Common myeloid progenitor, CD34-positive (primary cell): ENCODE data around the gene MESP2.
A peak's percentile ranks its signal among the peaks of the same experiment; 100 is the strongest.

ENCODE experiments used
- CTCF ChIA-PET: fragments of 350-600 bp; sonication (Branson Sonifier 250); formaldehyde crosslinking; loops from one replicate; lab custom pipeline; 2021; ENCODE audit warnings: antibody characterized with exemption; lab: Charles Lee
- POLR2A ChIA-PET: fragments of 350-600 bp; sonication (Branson Sonifier 250); formaldehyde crosslinking; loops from one replicate; lab custom pipeline; 2021; ENCODE audit warnings: antibody characterized with exemption; lab: Charles Lee
- DNase-seq, 3 donors: peaks; one replicate each; pipeline versions ENCODE4 v3.0.0 to v3.0.0-alpha.2; 2013
- H3K27ac ChIP-seq, 2 experiments: 1 replicate in 1 of 2; 2 replicates in 1 of 2; pipeline ENCODE4 v1.7.0; 2013; ENCODE audit warnings: inconsistent platforms in 2 of 2, low read length in 2 of 2, mild to moderate bottlenecking in 2 of 2, low read depth in 1 of 2, moderate library complexity in 1 of 2; ENCODE audit not compliant: severe bottlenecking in 2 of 2, insufficient read depth in 1 of 2, poor library complexity in 1 of 2
- H3K27me3 ChIP-seq, 5 experiments: replicated peaks in 2 of 5; 1 replicate in 3 of 5; 2 replicates in 2 of 5; pipeline versions ENCODE4 v1.6.1 to v1.7.0; 2013; ENCODE audit warnings: low read length in 4 of 5, mild to moderate bottlenecking in 2 of 5, moderate library complexity in 2 of 5, inconsistent platforms in 1 of 5; ENCODE audit not compliant: insufficient read depth in 5 of 5, control insufficient read depth in 4 of 5
- H3K36me3 ChIP-seq, 4 experiments: 1 replicate in 2 of 4; 2 replicates in 2 of 4; pipeline versions ENCODE4 v1.6.1 to v1.7.0; 2013; ENCODE audit warnings: low read length in 3 of 4, control low read depth in 1 of 4, mild to moderate bottlenecking in 1 of 4; ENCODE audit not compliant: control insufficient read depth in 4 of 4, insufficient read depth in 4 of 4
- H3K4me1 ChIP-seq, 4 experiments: 1 replicate in 3 of 4; 2 replicates in 1 of 4; pipeline versions ENCODE4 v1.6.1 to v1.7.1; 2013; ENCODE audit warnings: low read length in 3 of 4, mild to moderate bottlenecking in 3 of 4, control low read depth in 1 of 4, inconsistent platforms in 1 of 4, moderate library complexity in 1 of 4; ENCODE audit not compliant: control insufficient read depth in 4 of 4, insufficient read depth in 4 of 4; ENCODE audit errors: control extremely low read depth in 1 of 4
- H3K4me3 ChIP-seq, 7 experiments: 1 replicate in 4 of 7; 2 replicates in 3 of 7; pipeline versions ENCODE4 v1.5.1 to v1.7.0; 2013; ENCODE audit warnings: mild to moderate bottlenecking in 7 of 7, low read length in 6 of 7, moderate library complexity in 6 of 7, inconsistent platforms in 2 of 7, low read depth in 2 of 7, control low read depth in 1 of 7; ENCODE audit not compliant: insufficient read depth in 4 of 7, control insufficient read depth in 1 of 7; ENCODE audit errors: extremely low read depth in 1 of 7
- H3K9me3 ChIP-seq, 5 experiments: 1 replicate in 4 of 5; 2 replicates in 1 of 5; pipeline versions ENCODE4 v1.6.1 to v1.7.1; 2013; ENCODE audit warnings: low read length in 4 of 5, mild to moderate bottlenecking in 2 of 5, inconsistent platforms in 1 of 5, low read depth in 1 of 5, moderate library complexity in 1 of 5; ENCODE audit not compliant: control insufficient read depth in 4 of 5, insufficient read depth in 2 of 5; ENCODE audit errors: control extremely low read depth in 1 of 5
- WGBS: methylation state at CpG from one replicate; pipeline ENCODE4 v1.1.5; 2013; ENCODE audit not compliant: insufficient coverage; 5-methylcytosine and 5-hydroxymethylcytosine counted together

The MESP2 gene

GRCh38 chr15:89768071-89768500, 8.0 kb upstream of the MESP2 start:
- Histone ChIP-seq H3K4me3 (no peak overlapping the region), H3K9me3 (no peaks in the 10 kb centered on the region), H3K27ac (no peak overlapping the region), H3K36me3 (no peaks in the 10 kb centered on the region), H3K4me1 (no peaks in the 10 kb centered on the region), H3K27me3 (no peaks in the 10 kb centered on the region)
- CTCF ChIA-PET: interaction anchor here (0.8 to 2.5 kb wide), 8 partner anchors 8 to 120 kb away, joined by 3 to 11 read pairs (median 3); no protein-coding TSS in a partner anchor
- no peak for DNase-seq
- 94% methylated on average over 5 of the region's 7 CpGs for WGBS
- POLR2A ChIA-PET: interaction anchor here (1.1 kb wide), 1 partner anchor 8 kb away, joined by 3 read pairs; the partner anchor contains the start of gene MESP2

DNA sequence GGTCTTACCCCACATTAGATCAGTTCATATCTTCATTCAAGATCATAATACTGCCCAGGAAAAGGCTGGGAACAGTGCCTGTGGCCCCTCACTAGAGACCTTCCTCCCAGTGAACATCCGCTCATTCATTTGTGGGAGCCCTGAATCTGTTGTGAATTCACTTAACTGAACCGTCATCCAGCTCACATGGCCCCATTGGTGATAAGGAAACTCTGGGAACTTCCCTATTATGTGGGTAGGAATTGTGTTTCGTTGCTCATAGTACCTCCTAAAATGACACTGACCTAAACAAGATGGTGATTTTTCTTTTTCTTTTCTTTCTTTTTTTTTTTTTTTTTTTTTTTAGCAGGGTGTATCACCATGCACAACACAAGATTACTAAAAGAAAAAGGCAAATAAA, 6.8 kb upstream of the MESP2 start:
- Histone ChIP-seq H3K36me3 (no peaks in the 10 kb centered on the region), H3K9me3 (no peaks in the 10 kb centered on the region), H3K27me3 (no peaks in the 10 kb centered on the region), H3K4me3 (no peak overlapping the region), H3K27ac (no peak overlapping the region), H3K4me1 (no peaks in the 10 kb centered on the region)
- no CpG with 5 or more reads among the region's 3 CpGs for WGBS
- DNase-seq: no peak
- ChIA-PET POLR2A (no interaction called here), CTCF (interaction anchor here (1.6 to 2.5 kb wide), 3 partner anchors 9 to 119 kb away, joined by 3 to 11 read pairs (median 7); no protein-coding TSS in a partner anchor)

GRCh38 chr15:89770041-89770440, 6.1 kb upstream of the MESP2 start:
- POLR2A ChIA-PET: no interaction called here
- Histone ChIP-seq H3K27ac (no peak overlapping the region), H3K4me3 (no peak overlapping the region), H3K9me3 (no peaks in the 10 kb centered on the region), H3K36me3 (no peaks in the 10 kb centered on the region), H3K27me3 (no peaks in the 10 kb centered on the region), H3K4me1 (no peaks in the 10 kb centered on the region)
- DNase-seq: no peak
- WGBS: 94% methylated on average over 3 of the region's 3 CpGs
- CTCF ChIA-PET: interaction anchor here (0.8 to 8.1 kb wide), 6 partner anchors 10 to 118 kb away, joined by 3 to 51 read pairs (median 5); no protein-coding TSS in a partner anchor

DNA sequence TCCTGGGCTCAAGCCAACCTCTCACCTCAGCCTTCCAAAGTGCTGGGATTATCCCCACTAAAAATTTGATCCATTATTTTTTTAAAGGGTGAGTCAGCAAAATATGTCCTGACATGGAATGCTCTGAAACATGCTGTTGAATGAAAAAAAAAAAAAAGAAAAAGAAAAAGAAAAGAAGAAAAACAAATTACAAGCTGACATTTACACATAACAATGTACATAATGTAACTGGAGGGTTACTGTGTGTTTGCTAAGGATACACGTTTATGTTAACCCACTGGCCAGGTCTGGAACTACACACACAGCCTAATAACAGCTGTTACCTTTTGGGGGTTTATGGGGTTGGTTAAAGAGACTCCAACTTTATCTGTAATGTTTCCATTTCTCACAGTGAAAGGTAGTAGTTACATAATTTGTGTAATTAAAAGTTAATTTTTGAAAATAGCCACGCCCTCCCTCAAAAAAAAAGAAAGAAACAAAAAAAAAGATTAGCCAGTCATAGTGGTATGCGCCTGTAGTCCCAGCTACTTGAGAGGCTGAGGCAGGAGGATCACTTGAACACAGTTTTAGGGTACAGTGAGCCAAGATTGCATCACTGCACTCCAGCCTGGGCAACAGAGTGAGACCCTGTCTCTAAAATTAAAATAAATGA, 3.1 kb upstream of the MESP2 start:
- CTCF ChIA-PET: interaction anchor here (0.6 to 8.1 kb wide), 6 partner anchors 13 to 297 kb away, joined by 3 to 51 read pairs (median 4); no protein-coding TSS in a partner anchor
- Histone ChIP-seq H3K27me3 (peaks cover 0 to 16% (median 2%) of the 10 kb centered on the region in 5 experiments), H3K27ac (no peak overlapping the region), H3K9me3 (no peaks in the 10 kb centered on the region), H3K4me3 (no peak overlapping the region), H3K36me3 (no peaks in the 10 kb centered on the region), H3K4me1 (peaks cover 0 to 21% (median 17%) of the 10 kb centered on the region in 4 experiments)
- POLR2A ChIA-PET: interaction anchor here (0.7 kb wide), 1 partner anchor 12 kb away, joined by 5 read pairs; no protein-coding TSS in a partner anchor
- peak in 2 of 3 donors; percentile 58 to 69 for DNase-seq
- WGBS: 100% methylated on average over 1 of the region's 3 CpGs

DNA sequence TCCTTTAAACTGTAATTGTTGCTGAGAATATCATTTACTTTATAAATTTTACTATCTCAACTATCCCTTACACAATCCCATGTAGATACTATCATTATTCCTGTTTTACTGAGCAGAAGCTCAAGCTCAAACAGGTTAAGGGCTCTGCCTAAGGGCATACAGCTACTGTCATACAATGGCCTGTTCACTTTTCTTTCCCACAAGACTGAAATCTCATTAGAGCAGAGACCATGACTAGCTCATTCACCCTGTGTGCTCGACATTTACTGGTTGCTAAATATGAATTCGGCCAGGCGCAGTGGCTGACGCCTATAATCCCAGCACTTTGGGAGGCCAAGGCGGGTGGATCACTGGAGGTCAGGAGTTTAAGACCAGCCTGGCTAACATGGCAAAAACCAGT, 1.6 kb upstream of the MESP2 start:
- H3K4me3 ChIP-seq: no peak overlapping the region
- peaks cover 0 to 16% (median 2%) of the 10 kb centered on the region in 5 experiments for H3K27me3 ChIP-seq
- no peaks in the 10 kb centered on the region for H3K9me3 ChIP-seq
- ChIA-PET CTCF (interaction anchor here (0.7 to 8.1 kb wide), 4 partner anchors 14 to 102 kb away, joined by 3 to 51 read pairs (median 20); no protein-coding TSS in a partner anchor), POLR2A (no interaction called here)
- no peaks in the 10 kb centered on the region for H3K36me3 ChIP-seq
- no peak for DNase-seq
- H3K27ac ChIP-seq: no peak overlapping the region
- WGBS: 91% methylated on average over 4 of the region's 5 CpGs
- H3K4me1 ChIP-seq: peaks cover 0 to 21% (median 17%) of the 10 kb centered on the region in 4 experiments

DNA sequence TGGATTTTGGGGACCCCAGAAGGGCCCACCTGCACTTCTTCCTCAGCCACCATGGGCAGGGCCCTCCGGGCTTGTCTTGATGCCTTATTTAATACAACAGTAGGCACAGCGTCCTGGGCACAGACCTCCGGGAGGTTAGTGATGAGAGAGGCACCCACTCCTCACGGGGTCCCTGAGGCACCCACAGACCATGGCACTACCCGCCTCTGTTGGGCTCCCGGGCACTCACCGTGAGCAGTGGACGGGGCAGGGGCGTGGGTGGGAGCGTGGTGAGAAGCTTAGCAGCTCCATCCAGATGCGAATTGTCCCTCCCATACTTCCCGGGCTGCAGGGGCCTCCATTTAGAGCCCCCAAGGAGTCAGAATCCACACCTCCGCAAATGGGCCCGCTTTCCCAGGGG, 317 bp upstream of the MESP2 start:
- CTCF ChIA-PET: interaction anchor here (1.8 to 8.1 kb wide), 3 partner anchors 16 to 114 kb away, joined by 4 to 51 read pairs (median 36); no protein-coding TSS in a partner anchor
- H3K36me3 ChIP-seq: no peaks in the 10 kb centered on the region
- H3K4me1 ChIP-seq: peaks cover 0 to 23% (median 19%) of the 10 kb centered on the region in 4 experiments
- no peaks in the 10 kb centered on the region for H3K9me3 ChIP-seq
- H3K27ac ChIP-seq: no peak overlapping the region
- H3K27me3 ChIP-seq: peaks cover 0 to 16% (median 2%) of the 10 kb centered on the region in 5 experiments
- whole genome bisulfite sequencing: 75% methylated on average over 14 of the region's 14 CpGs
- H3K4me3 ChIP-seq: peak overlapping the region in 4 of 7 experiments; percentile 27 to 75 (median 53)
- DNase-seq: no peak
- POLR2A ChIA-PET: interaction anchor here (1.1 kb wide), 1 partner anchor 8 kb away, joined by 3 read pairs; no protein-coding TSS in a partner anchor
